KMS-11 (cell line): ENCODE measurements around the gene FOXP1.

Source experiments
- H2AFZ ChIP-seq: fragments of 200-600 bp; sonication (generic); 2 replicates; pipeline ENCODE4 v1.6.1; 2016; ENCODE audit warnings: antibody characterized with exemption, mixed run types, low read depth
- H3K27ac ChIP-seq: fragments of 200-600 bp; sonication (generic); 2 replicates; pipeline ENCODE4 v1.6.1; 2016; ENCODE audit warnings: mild to moderate bottlenecking, mixed run types
- H3K27me3 ChIP-seq: fragments of 200-600 bp; sonication (generic); 2 replicates; pipeline ENCODE4 v1.6.1; 2017; ENCODE audit warnings: mild to moderate bottlenecking, low read depth, mixed run types, moderate library complexity; ENCODE audit not compliant: insufficient read depth
- H3K36me3 ChIP-seq: fragments of 200-600 bp; sonication (generic); 2 replicates; pipeline ENCODE4 v1.6.1; 2017; ENCODE audit warnings: mild to moderate bottlenecking, mixed run types; ENCODE audit not compliant: insufficient read depth
- H3K4me1 ChIP-seq: fragments of 200-600 bp; sonication (generic); 2 replicates; pipeline ENCODE4 v1.6.1; 2016; ENCODE audit warnings: mild to moderate bottlenecking, low read depth, mixed run types; ENCODE audit not compliant: poor library complexity, severe bottlenecking
- H3K4me2 ChIP-seq: fragments of 200-600 bp; sonication (generic); 2 replicates; pipeline ENCODE4 v1.7.0; 2016; ENCODE audit warnings: mild to moderate bottlenecking, mixed run types
- H3K4me3 ChIP-seq: fragments of 200-600 bp; sonication (generic); IDR thresholded peaks from 2 replicates; pipeline ENCODE4 v1.6.1; 2017; ENCODE audit warnings: low read depth, low read length, mixed read lengths; ENCODE audit not compliant: insufficient read depth
- H3K79me2 ChIP-seq: fragments of 200-600 bp; sonication (generic); 2 replicates; pipeline ENCODE4 v1.6.1; 2016; ENCODE audit warnings: low read depth, mixed run types; ENCODE audit not compliant: insufficient read depth
- H3K9ac ChIP-seq: fragments of 200-600 bp; sonication (generic); 2 replicates; pipeline ENCODE4 v1.6.1; 2016; ENCODE audit warnings: mild to moderate bottlenecking, mixed run types
- H4K20me1 ChIP-seq: fragments of 200-600 bp; sonication (generic); 2 replicates; pipeline ENCODE4 v1.6.1; 2016; ENCODE audit warnings: mild to moderate bottlenecking, mixed run types; ENCODE audit not compliant: insufficient read depth
- CTCF ChIP-seq: fragments of 200-600 bp; sonication (generic); conservative IDR thresholded peaks from 2 replicates; pipeline ENCODE4 v1.6.1; 2017; ENCODE audit warnings: low read depth, mild to moderate bottlenecking, antibody characterized with exemption, low read length, moderate library complexity, mixed read lengths

FOXP1 gene

DNA sequence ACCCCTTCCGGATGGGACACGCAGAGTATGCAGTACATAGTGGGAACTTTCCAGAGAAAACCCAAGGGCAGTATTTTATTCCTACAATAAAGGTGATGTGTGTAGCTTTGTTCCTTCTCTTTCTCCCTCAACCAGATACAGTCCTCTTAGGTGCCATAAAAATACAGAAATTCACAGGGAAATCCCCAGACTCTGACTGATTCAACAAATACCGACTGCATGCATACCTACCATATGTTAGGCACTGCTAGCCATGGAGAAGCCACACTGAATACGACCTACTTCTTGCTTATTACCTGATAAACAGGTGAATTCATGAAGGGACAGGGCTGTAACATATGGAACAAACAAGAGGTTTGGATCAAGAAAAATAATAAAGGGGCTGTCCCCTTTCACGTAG is 228.5 kb downstream of the FOXP1 start:
- H3K36me3 ChIP-seq: no peaks in the 10 kb centered on the region
- H3K27ac ChIP-seq: no peak overlapping the region
- no peaks in the 10 kb centered on the region for H4K20me1 ChIP-seq
- no peaks in the 10 kb centered on the region for H3K27me3 ChIP-seq
- TF ChIP-seq CTCF: no peak
- peaks cover 27% of the 10 kb centered on the region for H3K4me1 ChIP-seq
- no peak overlapping the region for H3K9ac ChIP-seq
- H3K4me2 ChIP-seq: peak overlapping the region; percentile 60; the same call in 1 of the 2 replicates
- no peaks in the 10 kb centered on the region for H3K79me2 ChIP-seq
- H2AFZ ChIP-seq: no peak overlapping the region
- no peak overlapping the region for H3K4me3 ChIP-seq

DNA sequence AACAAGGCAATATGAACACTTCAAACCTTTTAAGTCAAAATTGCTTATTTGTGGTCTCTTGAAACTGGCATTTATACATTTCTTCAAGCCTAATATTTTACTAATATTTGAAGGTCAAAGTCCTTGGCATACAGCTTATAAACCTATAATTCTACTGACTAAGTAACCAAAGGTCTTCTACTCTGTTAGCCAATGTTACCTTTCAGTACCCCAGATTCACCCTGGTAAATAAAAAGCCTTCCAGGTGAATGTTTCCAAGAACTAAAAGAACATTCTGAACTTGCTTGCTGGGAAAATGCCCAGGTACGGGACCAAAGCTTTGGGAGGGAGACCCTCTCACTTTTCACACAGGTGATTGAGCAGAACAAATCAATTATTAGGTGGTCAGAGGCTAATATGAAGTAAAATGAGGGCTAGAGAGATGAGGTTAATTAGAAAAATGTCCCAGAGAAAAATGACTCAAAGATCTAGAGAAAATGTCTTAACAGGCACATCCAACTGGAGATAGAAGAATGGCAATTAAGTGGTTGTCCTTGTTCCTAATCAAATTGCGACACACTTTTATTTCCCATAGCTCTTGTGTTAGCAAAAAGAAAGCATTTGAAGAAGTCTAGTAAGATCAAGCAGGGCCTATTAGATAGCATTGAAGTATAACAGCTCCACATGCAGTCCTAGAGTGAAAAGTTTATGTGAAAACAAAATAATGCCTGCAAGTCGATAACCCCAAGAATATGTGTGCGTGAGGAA is 232.0 kb downstream of the FOXP1 start:
- Histone ChIP-seq H3K27me3 (no peaks in the 10 kb centered on the region), H3K4me1 (peaks cover 25% of the 10 kb centered on the region), H3K79me2 (no peaks in the 10 kb centered on the region)

GRCh38 chr3:71350998-71351397 is 232.5 kb downstream of the FOXP1 start:
- no peak for TF ChIP-seq CTCF
- no peaks in the 10 kb centered on the region for H3K27me3 ChIP-seq
- H3K9ac ChIP-seq: no peak overlapping the region
- no peak overlapping the region for H3K4me3 ChIP-seq
- no peaks in the 10 kb centered on the region for H3K79me2 ChIP-seq
- H2AFZ ChIP-seq: no peak overlapping the region
- no peak overlapping the region for H3K4me2 ChIP-seq
- peaks cover 20% of the 10 kb centered on the region for H3K4me1 ChIP-seq
- no peaks in the 10 kb centered on the region for H4K20me1 ChIP-seq
- H3K27ac ChIP-seq: no peak overlapping the region
- no peaks in the 10 kb centered on the region for H3K36me3 ChIP-seq

More for the DNA sequence above, 232.0 kb downstream of the FOXP1 start:
- Histone ChIP-seq H3K9ac (no peak overlapping the region), H3K4me2 (no peak overlapping the region), H3K27ac (no peak overlapping the region), H3K36me3 (no peaks in the 10 kb centered on the region), H3K4me3 (no peak overlapping the region), H4K20me1 (no peaks in the 10 kb centered on the region), H2AFZ (no peak overlapping the region)
- TF ChIP-seq CTCF: no peak

DNA sequence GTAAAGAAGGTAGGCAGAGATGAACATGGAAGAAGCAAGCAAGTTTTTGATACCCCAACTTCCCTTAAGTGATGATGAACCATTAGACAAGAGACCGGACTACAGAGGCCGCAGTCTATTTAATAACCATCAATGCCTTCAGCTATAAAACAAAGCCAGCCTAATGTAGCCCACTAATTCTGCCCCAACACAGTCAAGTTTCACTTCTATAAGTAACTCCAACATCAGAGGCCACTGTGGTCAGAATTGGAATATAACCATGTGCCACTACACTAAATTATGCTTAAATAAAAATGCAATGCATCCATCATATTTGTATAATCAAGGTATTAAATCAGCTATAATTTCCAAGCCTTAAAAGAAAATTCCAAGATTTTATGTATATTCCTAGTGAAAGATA is 234.7 kb downstream of the FOXP1 start:
- Histone ChIP-seq H3K4me1 (peaks cover 7% of the 10 kb centered on the region), H3K4me2 (no peak overlapping the region), H3K36me3 (no peaks in the 10 kb centered on the region), H3K4me3 (no peak overlapping the region), H3K9ac (no peak overlapping the region), H2AFZ (no peak overlapping the region), H4K20me1 (no peaks in the 10 kb centered on the region), H3K27me3 (no peaks in the 10 kb centered on the region), H3K27ac (no peak overlapping the region), H3K79me2 (no peaks in the 10 kb centered on the region)
- TF ChIP-seq CTCF: no peak
